ENCODE measurements around the gene KLC3. TPM values are rescaled to one million over a fixed set of nuclear protein-coding genes. Genes with fewer than 3 reads are reported as not detected.

The KLC3 gene
- total RNA-seq, 2 donors from 2014 or later, result 3.6 to 4.8 TPM

DNA sequence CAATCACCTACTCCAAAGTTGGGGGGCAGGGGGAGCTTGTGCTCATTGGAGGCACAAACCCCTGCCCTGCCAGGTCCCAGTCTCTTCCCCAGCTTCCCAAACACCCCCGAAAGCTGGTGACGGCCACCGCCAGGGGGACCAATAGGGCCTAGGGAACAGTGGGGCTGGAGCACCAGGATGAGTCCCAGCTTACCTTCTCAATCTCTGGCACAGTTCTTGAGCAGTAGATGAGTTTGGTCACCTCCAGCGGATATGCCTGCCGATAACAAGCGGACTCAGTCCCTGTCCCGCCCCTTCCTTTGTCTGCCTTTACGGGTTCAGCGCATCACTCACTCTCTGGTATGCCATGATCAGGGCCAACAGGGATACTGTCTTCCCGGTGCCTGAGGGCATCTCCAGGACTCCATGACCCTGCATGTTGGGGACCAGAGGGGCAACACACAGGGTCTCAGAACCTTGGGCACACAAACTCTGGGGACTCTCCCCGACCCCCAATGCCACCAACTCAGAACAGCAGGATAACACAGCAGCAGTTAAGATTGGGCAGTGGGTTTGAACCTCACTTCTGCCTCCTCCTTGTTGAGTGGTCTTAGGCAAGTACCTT lies 28.3 kb downstream of the KLC3 start:
- TF ChIP-seq, protein P1, sequence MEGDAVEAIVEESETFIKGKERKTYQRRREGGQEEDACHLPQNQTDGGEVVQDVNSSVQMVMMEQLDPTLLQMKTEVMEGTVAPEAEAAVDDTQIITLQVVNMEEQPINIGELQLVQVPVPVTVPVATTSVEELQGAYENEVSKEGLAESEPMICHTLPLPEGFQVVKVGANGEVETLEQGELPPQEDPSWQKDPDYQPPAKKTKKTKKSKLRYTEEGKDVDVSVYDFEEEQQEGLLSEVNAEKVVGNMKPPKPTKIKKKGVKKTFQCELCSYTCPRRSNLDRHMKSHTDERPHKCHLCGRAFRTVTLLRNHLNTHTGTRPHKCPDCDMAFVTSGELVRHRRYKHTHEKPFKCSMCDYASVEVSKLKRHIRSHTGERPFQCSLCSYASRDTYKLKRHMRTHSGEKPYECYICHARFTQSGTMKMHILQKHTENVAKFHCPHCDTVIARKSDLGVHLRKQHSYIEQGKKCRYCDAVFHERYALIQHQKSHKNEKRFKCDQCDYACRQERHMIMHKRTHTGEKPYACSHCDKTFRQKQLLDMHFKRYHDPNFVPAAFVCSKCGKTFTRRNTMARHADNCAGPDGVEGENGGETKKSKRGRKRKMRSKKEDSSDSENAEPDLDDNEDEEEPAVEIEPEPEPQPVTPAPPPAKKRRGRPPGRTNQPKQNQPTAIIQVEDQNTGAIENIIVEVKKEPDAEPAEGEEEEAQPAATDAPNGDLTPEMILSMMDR (conservative IDR thresholded peaks at IDR 0.05), result peak; percentile 54
- Histone ChIP-seq H3K9ac (ENCODE audit: extremely low read depth, low read length, poor library complexity, severe bottlenecking) (no peak overlapping the region), H3K4me1 (ENCODE audit: control insufficient read depth, insufficient read depth, low read length) (no peaks in the 10 kb centered on the region), H3K27ac (ENCODE audit: low read depth, low read length) (no peak overlapping the region), H3K4me3 (ENCODE audit: low read length) (peak overlapping the region; percentile 93), H3K36me3 (ENCODE audit: control insufficient read depth, insufficient read depth, low read length) (peaks cover 27% of the 10 kb centered on the region), H3K9me3 (ENCODE audit: control insufficient read depth, low read length) (no peaks in the 10 kb centered on the region), H3K27me3 (ENCODE audit: control insufficient read depth, insufficient read depth, low read length, poor library complexity, severe bottlenecking) (no peaks in the 10 kb centered on the region)
- DNase-seq, result peak; percentile 79
- 89 to 92% methylated on average over 10 to 11 of the region's 11 CpGs for WGBS, 2 experiments (ENCODE audit: insufficient coverage in 1 of 2, insufficient read length in 1 of 2)
- Mint-ChIP-seq H3K9me3 (no peaks in the 10 kb centered on the region), H3K27me3 (ENCODE audit: insufficient read depth) (no peaks in the 10 kb centered on the region), H3K27ac (peak overlapping the region; percentile 71), H3K4me3 (peak overlapping the region; percentile 76), H3K36me3 (ENCODE audit: low read depth) (peaks cover 19% of the 10 kb centered on the region), H3K4me1 (peaks cover 3% of the 10 kb centered on the region)

DNA sequence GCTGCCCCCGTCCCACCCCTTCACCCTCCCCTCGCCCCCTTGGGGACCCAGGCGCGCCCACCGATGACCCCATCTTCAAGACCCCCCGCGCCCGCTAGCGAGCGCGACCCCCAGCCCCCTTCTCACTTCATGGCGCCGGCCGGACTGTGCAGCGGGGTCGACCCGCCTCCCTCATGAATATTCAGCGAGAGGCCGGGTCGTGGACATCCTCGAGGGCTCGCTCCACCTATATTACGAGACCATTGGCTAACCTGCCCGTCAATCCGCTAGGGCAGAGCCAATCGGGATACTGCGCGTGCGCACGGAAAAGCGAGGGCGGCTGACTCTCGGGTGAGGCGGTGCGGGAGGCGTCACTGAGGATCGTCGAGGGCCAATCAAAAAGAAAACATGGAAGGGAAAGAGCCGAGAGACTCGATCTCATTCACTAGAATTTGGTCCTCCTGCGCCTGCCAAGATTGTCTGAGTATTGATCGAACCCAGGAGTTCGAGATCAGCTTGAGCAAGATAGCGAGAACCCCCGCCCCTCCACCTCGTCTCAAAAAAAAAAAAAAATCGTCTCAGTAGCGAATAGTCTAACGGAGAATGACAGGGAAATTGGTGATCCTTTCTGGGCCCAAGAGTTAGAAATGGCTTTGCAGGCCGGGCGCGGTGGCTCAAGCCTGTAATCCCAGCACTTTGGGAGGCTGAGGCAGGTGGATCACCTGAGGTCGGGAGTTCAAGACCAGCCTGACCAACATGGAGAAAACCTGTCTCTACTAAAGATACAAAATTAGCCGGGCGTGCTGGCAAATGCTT lies 30.1 kb downstream of the KLC3 start, which contains the start of gene ERCC2:
Gene ERCC2 (minus strand): TSS at position 164 of the 795 bp plus-strand sequence. CDS start 33 bp downstream, at position 131.
- WGBS, 2 experiments (ENCODE audit: insufficient coverage in 1 of 2, insufficient read length in 1 of 2), result 7 to 9% methylated on average over 39 to 55 of the region's 55 CpGs
- Histone ChIP-seq H3K9ac (ENCODE audit: extremely low read depth, low read length, poor library complexity, severe bottlenecking) (peak within 1 kb of the TSS; percentile 73), H3K36me3 (ENCODE audit: control insufficient read depth, insufficient read depth, low read length) (peaks cover 17% of the 10 kb centered on the region), H3K9me3 (ENCODE audit: control insufficient read depth, low read length) (no peaks in the 10 kb centered on the region), H3K4me3 (ENCODE audit: low read length) (peak within 1 kb of the TSS; percentile 93), H3K4me1 (ENCODE audit: control insufficient read depth, insufficient read depth, low read length) (no peaks in the 10 kb centered on the region), H3K27ac (ENCODE audit: low read depth, low read length) (peak within 1 kb of the TSS; percentile 86), H3K27me3 (ENCODE audit: control insufficient read depth, insufficient read depth, low read length, poor library complexity, severe bottlenecking) (no peaks in the 10 kb centered on the region)
- peak; percentile 100 for DNase-seq
- TF ChIP-seq, protein P1 (conservative IDR thresholded peaks at IDR 0.05), result no peak
- Mint-ChIP-seq H3K9me3 (no peaks in the 10 kb centered on the region), H3K27me3 (ENCODE audit: insufficient read depth) (no peaks in the 10 kb centered on the region), H3K36me3 (ENCODE audit: low read depth) (peaks cover 16% of the 10 kb centered on the region), H3K4me3 (peak within 1 kb of the TSS; percentile 76), H3K4me1 (peaks cover 3% of the 10 kb centered on the region), H3K27ac (peak within 1 kb of the TSS; percentile 100)

DNA sequence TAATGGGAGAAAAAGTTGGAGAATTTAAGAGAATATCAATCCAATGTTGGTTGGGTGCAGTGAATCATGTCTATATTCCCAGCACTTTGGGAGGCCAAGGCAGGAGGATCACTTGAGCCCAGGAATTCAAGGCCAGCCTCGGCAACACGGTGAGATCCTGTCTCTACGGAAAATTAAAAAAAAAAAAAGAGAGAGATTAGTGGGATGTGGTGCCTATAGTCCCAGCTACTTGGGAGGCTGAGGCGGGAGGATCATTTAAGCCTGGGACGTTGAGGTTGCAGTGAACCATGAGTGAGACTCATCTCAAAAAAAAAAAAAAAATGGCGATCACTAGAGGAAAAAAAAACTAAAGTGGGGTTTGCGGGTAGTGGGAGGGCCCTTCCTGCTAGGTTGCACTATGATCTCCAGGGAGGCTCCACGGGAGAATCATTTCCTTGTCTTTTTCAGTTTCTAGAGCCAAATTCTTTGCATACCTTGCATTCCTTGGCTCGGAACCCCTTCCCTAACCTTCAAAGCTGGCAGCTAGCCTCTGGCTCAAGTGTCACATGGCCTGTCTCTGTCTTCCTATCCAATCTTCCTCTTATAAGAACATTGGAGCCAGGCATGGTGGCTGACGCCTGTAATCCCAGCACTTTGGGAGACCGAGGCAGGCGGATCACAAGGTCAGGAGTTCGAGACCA lies 35.6 kb downstream of the KLC3 start:
- TF ChIP-seq, protein P1 (conservative IDR thresholded peaks at IDR 0.05), result no peak
- H3K27me3 Mint-ChIP-seq (ENCODE audit: insufficient read depth), result no peaks in the 10 kb centered on the region
- no peak overlapping the region for H3K4me3 Mint-ChIP-seq

More for the DNA sequence above, 35.6 kb downstream of the KLC3 start:
- Mint-ChIP-seq H3K27ac (peak overlapping the region; percentile 94), H3K36me3 (ENCODE audit: low read depth) (no peaks in the 10 kb centered on the region), H3K4me1 (peaks cover 2% of the 10 kb centered on the region), H3K9me3 (no peaks in the 10 kb centered on the region)
- Histone ChIP-seq H3K27ac (ENCODE audit: low read depth, low read length) (peak overlapping the region; percentile 48), H3K27me3 (ENCODE audit: control insufficient read depth, insufficient read depth, low read length, poor library complexity, severe bottlenecking) (no peaks in the 10 kb centered on the region), H3K9ac (ENCODE audit: extremely low read depth, low read length, poor library complexity, severe bottlenecking) (peak overlapping the region; percentile 25), H3K4me1 (ENCODE audit: control insufficient read depth, insufficient read depth, low read length) (no peaks in the 10 kb centered on the region), H3K4me3 (ENCODE audit: low read length) (no peak overlapping the region), H3K9me3 (ENCODE audit: control insufficient read depth, low read length) (no peaks in the 10 kb centered on the region), H3K36me3 (ENCODE audit: control insufficient read depth, insufficient read depth, low read length) (peaks cover 1% of the 10 kb centered on the region)
- WGBS, 2 experiments (ENCODE audit: insufficient coverage in 1 of 2, insufficient read length in 1 of 2), result 47 to 66% methylated on average over 9 to 13 of the region's 13 CpGs
- DNase-seq, result peak; percentile 84
